GM10847 (cell line): Measurements from ENCODE around the gene FAM227A.

Source experiments
- POLR2A ChIP-seq: IDR thresholded peaks from 2 replicates; pipeline ENCODE4 v1.6.1; 2011; ENCODE audit not compliant: insufficient read length; ENCODE audit errors: extremely low read depth

Gene FAM227A

DNA sequence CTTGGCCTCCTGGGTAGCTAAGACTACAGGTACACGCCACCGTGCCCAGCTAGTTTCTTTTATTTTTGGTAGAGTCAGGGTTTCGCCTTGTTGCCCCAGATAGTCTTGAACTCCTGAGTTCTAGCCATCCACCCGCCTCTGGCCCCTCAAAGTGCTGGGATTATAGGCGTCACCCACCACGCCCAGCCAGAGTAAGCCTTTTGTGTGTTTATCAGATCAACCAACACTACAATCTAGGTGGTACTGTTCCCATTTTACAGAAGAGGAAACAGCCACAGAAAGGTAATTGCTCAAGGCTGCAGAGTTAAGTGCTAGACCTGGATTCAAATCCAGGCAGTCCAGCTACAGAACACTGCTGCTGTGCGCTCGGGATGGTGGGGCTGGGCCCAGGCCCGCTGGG, 28.7 kb upstream of the FAM227A start:
- TF ChIP-seq POLR2A, result no peak

DNA sequence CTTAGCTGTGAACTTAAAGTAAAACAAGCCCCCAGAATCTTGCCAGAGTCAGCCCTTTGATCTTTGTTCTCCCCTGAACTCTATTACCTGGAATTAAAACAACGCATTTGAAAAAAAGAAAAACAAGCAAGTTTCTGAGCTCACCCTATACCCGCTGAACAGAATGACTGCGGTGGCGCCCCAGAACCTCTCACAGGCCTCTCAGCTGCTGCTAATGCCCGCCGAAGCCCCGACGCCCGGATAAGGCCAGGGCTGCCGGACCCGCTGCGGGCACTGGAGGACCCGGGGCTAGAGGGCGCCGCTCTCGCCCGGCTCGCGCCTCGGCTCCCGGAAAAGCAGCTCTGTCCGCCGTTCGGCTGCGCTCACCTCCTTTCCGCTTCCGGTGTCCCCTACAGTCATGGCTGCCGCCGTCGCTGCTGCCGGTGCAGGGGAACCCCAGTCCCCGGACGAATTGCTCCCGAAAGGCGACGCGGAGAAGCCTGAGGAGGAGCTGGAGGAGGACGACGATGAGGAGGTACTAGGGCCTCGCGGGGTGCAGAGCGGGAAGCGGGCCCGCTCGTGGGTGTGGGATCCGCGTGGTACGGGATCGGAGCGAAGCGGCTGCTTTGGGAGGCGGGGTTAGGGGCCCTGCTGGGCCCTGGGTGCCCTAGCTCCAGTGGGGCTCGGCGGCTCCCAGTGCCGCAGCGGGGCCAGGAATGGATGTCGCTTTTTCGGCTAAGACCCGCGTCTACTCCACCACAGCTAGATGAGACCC, 25.6 kb upstream of the FAM227A start, which contains the start of gene TOMM22:
TSS of gene TOMM22 (plus strand) at position 376 of the 754 bp plus-strand sequence. CDS start at position 398, 22 bp downstream.
- TF ChIP-seq POLR2A, result peak; percentile 84

DNA sequence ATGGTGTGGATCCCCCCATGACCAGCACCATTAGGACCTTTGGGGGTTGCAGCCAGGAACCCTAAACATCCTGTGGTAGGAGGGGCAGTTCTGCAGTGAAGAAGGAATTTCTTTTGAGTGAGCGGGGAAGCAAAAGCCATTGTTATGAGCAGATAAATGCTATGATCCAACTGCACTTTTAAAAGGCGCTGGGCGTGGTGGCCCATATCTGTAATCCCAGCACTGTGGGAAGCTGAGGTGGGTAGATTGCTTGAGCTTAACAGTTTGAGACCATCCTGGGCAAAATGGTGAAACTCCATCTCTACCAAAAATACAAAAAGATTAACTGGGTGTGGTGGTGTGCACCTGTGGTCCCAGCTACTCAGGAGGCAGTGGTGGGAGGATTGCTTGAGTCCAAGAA, 19.6 kb upstream of the FAM227A start:
- no peak for TF ChIP-seq POLR2A

DNA sequence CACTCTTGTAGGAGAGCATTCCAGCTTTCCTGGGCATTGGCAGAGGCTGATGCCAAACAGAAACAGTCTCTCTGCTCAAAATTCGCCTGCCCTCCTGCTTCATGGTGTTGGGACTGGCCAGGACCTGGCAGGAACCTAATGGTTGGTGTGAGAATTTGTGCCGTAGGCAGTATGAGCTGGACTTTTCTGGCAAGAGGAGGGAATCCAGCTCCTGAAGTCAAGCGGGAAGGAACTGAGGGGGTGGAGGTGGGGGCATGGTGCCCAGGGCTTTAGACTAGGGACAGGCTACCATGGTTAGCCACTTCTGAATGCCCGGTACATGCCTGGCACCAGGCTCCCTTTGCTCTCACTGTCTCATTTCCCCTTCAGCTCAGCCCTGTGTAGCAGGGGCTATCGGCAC, 18.7 kb upstream of the FAM227A start:
- no peak for TF ChIP-seq POLR2A

DNA sequence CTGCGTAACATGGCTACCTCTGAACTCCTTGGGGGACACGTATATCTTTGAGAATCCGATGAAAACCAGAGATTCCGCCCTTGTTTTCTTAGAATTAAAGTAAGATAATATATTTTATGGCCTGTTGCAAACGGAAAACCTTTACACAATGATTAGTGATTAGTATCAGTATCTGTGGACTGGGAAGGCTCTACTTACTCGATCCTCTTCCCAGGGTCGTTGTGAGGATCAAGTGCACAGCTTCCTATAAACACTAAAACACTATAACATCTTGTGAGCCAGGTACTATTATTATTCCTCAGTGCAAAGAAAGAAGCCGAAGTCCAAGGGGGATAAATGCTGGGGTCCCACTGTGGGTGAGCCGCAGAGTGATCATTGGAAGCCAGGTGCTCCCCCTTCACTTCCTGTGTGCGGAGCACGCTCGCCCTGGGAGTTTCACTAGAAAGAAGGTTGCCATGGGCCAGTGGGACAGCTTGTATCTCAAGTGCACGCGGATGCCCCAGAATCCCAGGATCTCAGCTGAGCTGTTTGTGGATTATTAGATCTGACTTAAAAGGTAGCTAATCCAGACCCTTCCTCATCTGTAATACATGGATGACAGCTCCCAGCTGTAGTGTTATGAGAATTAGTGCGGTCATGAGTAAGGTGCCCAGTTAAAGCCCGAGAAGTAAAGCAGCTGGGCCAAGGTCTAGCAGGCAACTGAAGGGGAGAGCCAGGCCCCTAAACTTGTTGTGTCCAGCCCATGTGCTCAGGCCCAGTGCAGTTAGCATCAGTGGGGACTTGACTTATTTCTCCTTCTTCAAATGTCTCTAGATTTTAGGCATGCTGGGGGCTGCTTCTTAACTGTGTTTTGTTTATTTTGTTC, 1.1 kb upstream of the FAM227A start:
- no peak for TF ChIP-seq POLR2A

DNA sequence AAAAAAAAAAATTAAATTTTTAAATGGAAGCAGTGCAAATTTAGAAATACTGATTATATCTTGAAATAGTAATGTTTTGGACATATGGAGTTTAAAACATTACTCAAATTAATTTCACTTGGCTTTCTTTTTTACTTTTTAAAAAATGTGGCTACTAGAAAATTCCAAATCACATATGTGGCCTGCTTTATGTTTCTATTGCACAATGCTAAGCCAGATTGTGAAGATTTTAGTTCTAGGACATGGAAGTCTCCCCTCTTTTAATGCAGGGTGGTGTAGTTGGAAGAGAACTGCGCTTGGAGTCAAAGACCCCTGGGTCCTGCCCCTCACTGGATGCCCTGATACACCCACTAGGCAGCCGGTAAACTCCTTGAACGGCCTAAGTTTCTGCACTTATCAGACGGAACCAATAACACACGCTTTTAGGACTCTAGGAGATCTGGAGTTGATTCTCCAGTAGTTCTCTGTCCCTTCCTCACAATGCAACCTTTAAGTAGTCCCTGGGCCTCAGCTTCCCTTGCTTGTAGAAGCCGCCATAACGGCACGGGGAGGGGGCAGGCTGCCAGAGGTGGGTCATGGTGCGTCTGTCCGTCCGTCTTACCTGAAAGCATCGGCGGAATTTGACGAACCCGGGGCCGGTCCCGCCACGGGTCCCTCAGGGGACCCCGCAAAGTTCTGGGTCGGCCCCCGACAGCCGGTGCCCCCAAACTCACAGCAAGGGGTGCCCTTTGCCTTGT, 505 bp downstream of the FAM227A start:
- TF ChIP-seq POLR2A, result no peak

DNA sequence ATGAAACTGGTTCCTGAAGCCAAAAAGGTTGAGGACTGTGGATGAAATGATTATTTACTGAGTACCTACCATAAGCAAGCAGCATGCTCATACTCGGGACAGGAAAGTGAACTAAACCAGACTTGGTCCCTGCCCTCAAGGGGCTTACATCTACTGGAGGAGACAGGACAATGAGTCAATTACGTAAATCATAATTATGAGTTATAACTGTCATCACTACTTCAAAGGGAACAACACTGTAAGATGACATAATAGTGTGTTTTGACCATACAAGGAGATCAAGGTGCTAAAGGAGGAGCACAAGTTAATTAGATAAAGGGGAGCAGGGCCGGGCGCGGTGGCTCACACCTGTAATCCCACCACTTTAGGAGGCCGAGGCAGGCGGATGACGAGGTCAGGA, 2.5 kb downstream of the FAM227A start:
- TF ChIP-seq POLR2A, result no peak

DNA sequence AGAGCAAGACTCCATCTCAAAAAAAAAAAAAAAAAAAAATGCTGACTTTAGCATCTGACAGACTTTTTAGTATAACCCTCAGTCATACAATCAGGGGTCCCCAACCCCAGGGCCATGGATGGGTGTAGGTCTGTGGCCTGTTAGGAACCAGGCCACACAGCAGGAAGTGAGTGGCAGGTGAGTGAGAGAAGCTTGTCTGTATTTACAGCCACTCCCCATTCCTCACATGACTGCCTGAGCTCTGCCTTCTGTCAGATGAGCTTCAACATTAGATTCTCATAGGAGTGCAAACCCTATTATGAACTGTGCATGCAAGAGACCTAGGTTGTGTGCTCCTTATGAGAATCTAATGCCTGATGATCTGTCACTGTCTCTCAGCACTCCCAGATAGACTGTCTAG, 3.3 kb downstream of the FAM227A start:
- TF ChIP-seq POLR2A, result no peak

DNA sequence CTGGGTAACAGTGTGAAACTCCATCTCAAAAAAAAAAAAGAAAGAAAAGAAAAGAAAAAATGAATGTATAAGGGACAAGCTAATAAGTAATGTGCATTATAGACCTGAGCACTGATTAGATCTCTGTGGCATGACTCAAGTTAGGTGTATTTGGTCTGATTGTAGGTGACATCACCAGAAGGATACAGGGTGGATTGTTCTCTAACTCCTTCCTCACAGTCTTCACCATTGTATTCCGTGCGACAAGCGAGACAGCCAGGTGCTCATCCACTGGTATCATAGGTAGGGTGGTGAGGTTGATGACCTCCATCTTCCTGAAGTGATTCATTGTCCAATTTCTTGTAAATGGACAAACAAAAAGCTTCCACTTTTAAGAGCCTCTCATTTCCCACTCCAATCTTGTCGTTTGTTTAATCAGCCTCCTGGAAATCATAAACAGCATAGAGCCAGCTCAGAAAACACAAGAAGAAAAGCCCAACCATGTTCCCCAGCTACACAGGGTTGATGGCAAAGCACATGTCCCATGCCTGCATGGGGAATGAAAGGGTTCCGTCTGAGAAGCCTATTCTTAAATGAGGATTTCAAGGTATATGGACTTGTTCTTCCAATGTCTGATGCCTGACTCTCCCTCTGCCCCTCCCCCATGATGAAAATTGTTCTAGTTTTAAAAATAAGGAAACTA, 6.2 kb downstream of the FAM227A start:
- TF ChIP-seq POLR2A, result no peak

DNA sequence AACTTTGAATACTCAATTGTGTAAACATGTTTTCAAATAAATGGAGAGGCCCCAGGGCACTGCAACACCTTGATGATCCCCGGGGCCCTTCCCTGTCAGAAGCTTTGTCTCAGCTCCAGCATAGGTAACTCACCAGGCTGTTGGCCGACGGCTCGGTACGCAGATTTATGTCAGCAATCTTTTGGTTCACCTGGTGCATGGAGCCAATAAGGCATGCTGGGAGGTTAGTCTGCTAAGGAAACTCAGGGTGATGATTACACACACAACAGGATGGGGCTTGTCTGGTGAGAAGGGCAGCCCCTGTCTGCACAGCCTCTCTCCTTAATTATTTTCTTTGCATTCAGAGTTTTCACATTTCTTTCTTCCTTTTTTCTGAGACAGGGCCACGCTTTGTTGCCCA, 10.8 kb downstream of the FAM227A start:
- no peak for TF ChIP-seq POLR2A

DNA sequence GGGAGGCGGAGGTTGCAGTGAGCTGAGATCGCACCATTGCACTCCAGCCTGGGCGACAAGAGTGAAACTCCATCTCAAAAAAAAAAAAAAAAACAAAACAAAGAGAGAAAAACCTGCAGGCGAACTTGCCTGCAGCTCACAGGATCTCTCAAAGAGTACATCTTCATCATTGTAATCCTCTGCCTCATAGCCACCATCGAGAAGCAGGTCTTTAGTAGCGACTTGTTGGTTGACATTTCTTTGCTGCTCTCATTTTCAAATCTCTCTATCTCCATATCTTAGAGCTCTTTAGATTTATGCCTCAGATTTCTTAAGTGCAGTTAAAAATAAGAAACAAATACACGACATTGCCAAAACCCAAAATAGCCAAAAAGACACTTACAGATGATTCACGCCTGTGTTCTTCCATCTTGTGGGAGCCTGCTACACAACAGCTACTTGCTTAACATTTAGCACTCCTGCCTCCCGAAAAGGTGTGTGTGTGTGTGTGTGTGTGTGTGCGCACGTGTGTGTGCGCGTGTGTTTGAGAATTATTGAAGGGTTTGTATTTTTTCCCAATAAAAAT, 14.6 kb downstream of the FAM227A start:
- no peak for TF ChIP-seq POLR2A

DNA sequence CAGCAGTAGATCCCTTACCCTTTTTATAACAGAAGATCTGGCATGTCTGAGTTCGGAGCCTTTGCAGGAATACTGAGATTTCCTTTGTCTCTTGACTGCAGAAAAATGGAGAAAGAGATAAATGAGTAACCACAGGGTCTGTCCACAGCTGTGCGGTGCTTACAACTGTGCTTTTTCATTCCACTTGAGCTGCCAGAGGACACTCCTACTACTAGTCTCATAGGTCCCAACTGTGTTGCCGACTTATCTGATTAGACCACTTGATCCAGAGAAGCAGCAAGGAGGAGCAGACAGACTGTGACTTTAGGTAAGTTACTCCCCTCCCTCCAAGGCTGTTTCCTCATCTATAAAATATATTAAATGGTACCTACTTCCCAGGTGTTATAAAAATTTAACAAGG, 17.5 kb downstream of the FAM227A start:
- no peak for TF ChIP-seq POLR2A

DNA sequence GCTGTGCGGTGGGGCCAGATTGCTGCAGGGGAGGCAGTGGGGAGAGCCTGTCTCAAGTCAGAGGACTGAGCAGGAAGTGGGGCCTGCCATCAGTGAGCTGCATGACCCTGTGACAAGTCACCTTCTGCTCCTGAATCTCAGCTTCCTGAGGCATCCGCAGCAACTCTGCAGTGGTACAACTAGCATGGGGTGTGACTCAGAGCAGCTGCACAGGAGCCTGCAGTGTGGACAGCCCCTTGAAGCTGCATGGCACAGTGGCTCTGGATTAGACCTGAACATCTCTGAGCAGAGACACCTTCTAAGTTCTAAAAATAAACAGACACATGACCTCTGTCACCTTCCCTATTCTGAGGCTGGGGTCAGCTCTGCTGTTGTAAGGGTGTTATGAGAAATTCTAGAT, 18.0 kb downstream of the FAM227A start:
- no peak for TF ChIP-seq POLR2A

DNA sequence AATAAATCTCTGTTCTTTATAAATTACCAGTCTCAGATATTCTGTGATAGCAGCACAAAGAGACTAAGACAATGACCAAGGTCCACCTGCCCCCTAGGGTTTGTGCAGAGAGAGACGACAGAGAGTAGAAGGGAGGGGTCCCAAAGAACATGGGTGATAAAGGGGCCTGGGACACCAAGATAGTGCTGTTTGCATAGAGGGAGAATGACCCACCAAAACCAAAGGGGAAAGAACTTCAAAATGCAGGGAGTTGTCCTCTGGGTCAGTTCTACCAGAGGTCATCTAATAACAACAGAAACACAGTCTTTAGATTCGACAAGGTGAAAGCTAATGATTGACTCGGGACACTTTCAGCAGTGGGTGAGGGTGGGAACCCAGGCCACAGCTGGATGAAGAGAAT, 23.7 kb downstream of the FAM227A start:
- TF ChIP-seq POLR2A, result no peak

DNA sequence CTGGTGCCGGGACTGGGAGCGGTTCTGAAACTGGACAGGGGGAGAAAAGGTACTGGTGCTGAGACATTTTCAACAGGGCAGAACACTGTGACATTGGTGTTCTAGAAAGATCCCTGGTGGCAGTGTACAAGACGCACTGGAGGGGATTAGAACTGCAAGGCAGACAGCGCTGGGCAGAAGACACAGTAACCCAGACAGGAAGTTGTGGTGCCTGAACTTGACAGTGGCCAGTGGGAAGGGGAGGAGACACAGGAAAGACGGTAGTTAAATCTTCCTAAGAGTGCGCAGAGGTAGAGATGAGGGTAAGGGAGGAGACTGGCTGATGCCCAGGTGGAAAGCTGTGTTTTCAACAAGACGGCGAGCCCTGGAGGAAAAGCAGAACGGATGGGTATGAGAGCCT, 24.5 kb downstream of the FAM227A start:
- no peak for TF ChIP-seq POLR2A
